ENCODE data around the gene TRIM31.
"Not testable (repeated sequence)": the region's sequence is repeated elsewhere in the genome, so short reads cannot be mapped to it uniquely, and the experiment has no call there.

Gene TRIM31

GRCh38 chr6:30121446-30122366, 8.8 kb upstream of the TRIM31 start:
- Histone ChIP-seq H3K36me3 (ENCODE audit: control insufficient read depth, low read length) (no peaks in the 10 kb centered on the region), H3K4me3 (ENCODE audit: low read length) (no peak overlapping the region), H3K9me2 (replicated peaks; ENCODE audit: control insufficient read depth, low read length) (no peaks in the 10 kb centered on the region), H3K27ac (ENCODE audit: low read depth, low read length) (no peak overlapping the region), H3K4me1 (ENCODE audit: control insufficient read depth, low read length) (no peaks in the 10 kb centered on the region), H3F3A (ENCODE audit: control insufficient read depth, insufficient read depth) (no peaks in the 10 kb centered on the region), H3K27me3 (ENCODE audit: control insufficient read depth, low read length) (peaks cover 14% of the 10 kb centered on the region), H4K20me1 (ENCODE audit: control insufficient read depth, insufficient read depth, low read depth, low read length) (no peaks in the 10 kb centered on the region), H3K9me3 (ENCODE audit: control insufficient read depth, insufficient read depth, low read length) (no peaks in the 10 kb centered on the region), H3K79me2 (ENCODE audit: control insufficient read depth, low read length) (no peaks in the 10 kb centered on the region), H3K4me2 (ENCODE audit: low read length) (no peak overlapping the region)
- TF ChIP-seq EZH2phosphoT487 (IDR thresholded peaks at IDR 0.05; ENCODE audit: borderline replicate concordance, low read length) (no peak), CTCF (IDR thresholded peaks at IDR 0.05; ENCODE audit: low read depth, low read length, poor library complexity, severe bottlenecking) (no peak)

GRCh38 chr6:30118691-30119090, 5.8 kb upstream of the TRIM31 start:
- not testable (repeated sequence) for H3K9me2 ChIP-seq (replicated peaks; ENCODE audit: control insufficient read depth, low read length); H3K4me1 ChIP-seq (ENCODE audit: control insufficient read depth, low read length); H3K36me3 ChIP-seq (ENCODE audit: control insufficient read depth, low read length); H3K9me3 ChIP-seq (ENCODE audit: control insufficient read depth, insufficient read depth, low read length); H3F3A ChIP-seq (ENCODE audit: control insufficient read depth, insufficient read depth); H4K20me1 ChIP-seq (ENCODE audit: control insufficient read depth, insufficient read depth, low read depth, low read length); H3K4me3 ChIP-seq (ENCODE audit: low read length); H3K4me2 ChIP-seq (ENCODE audit: low read length); H3K79me2 ChIP-seq (ENCODE audit: control insufficient read depth, low read length); H3K27ac ChIP-seq (ENCODE audit: low read depth, low read length)
- H3K27me3 ChIP-seq (ENCODE audit: control insufficient read depth, low read length) = peaks cover 21% of the 10 kb centered on the region

GRCh38 chr6:30116724-30117123, 3.8 kb upstream of the TRIM31 start:
- Histone ChIP-seq H3K9me3 (ENCODE audit: control insufficient read depth, insufficient read depth, low read length) (no peaks in the 10 kb centered on the region), H3F3A (ENCODE audit: control insufficient read depth, insufficient read depth) (no peaks in the 10 kb centered on the region), H3K4me3 (ENCODE audit: low read length) (no peak overlapping the region), H4K20me1 (ENCODE audit: control insufficient read depth, insufficient read depth, low read depth, low read length) (no peaks in the 10 kb centered on the region), H3K4me2 (ENCODE audit: low read length) (no peak overlapping the region), H3K79me2 (ENCODE audit: control insufficient read depth, low read length) (no peaks in the 10 kb centered on the region), H3K4me1 (ENCODE audit: control insufficient read depth, low read length) (no peaks in the 10 kb centered on the region), H3K27me3 (ENCODE audit: control insufficient read depth, low read length) (peaks cover 34% of the 10 kb centered on the region), H3K36me3 (ENCODE audit: control insufficient read depth, low read length) (no peaks in the 10 kb centered on the region), H3K9me2 (replicated peaks; ENCODE audit: control insufficient read depth, low read length) (no peaks in the 10 kb centered on the region), H3K27ac (ENCODE audit: low read depth, low read length) (no peak overlapping the region)
- TF ChIP-seq EZH2phosphoT487 (IDR thresholded peaks at IDR 0.05; ENCODE audit: borderline replicate concordance, low read length) = no peak
- no peak for TF ChIP-seq CTCF (IDR thresholded peaks at IDR 0.05; ENCODE audit: low read depth, low read length, poor library complexity, severe bottlenecking)

- Histone ChIP-seq H3K36me3 (ENCODE audit: control insufficient read depth, low read length) (no peaks in the 10 kb centered on the region), H3K9me2 (replicated peaks; ENCODE audit: control insufficient read depth, low read length) (no peaks in the 10 kb centered on the region), H3K79me2 (ENCODE audit: control insufficient read depth, low read length) (no peaks in the 10 kb centered on the region), H3F3A (ENCODE audit: control insufficient read depth, insufficient read depth) (no peaks in the 10 kb centered on the region), H3K4me3 (ENCODE audit: low read length) (no peak overlapping the region), H4K20me1 (ENCODE audit: control insufficient read depth, insufficient read depth, low read depth, low read length) (no peaks in the 10 kb centered on the region), H3K4me1 (ENCODE audit: control insufficient read depth, low read length) (no peaks in the 10 kb centered on the region), H3K9me3 (ENCODE audit: control insufficient read depth, insufficient read depth, low read length) (no peaks in the 10 kb centered on the region), H3K4me2 (ENCODE audit: low read length) (no peak overlapping the region), H3K27me3 (ENCODE audit: control insufficient read depth, low read length) (peaks cover 36% of the 10 kb centered on the region), H3K27ac (ENCODE audit: low read depth, low read length) (no peak overlapping the region)
- TF ChIP-seq EZH2phosphoT487 (IDR thresholded peaks at IDR 0.05; ENCODE audit: borderline replicate concordance, low read length) = no peak
- no peak for TF ChIP-seq CTCF (IDR thresholded peaks at IDR 0.05; ENCODE audit: low read depth, low read length, poor library complexity, severe bottlenecking)
Observed at GRCh38 chr6:30113841-30114240, 951 bp upstream of the TRIM31 start.

Data from DOHH2 (cell line).